Muscle layer of duodenum (tissue), 2 donors: ENCODE measurements around the gene GTF2H2C.
"Not testable (repeated sequence)": the region's sequence is repeated elsewhere in the genome, so short reads cannot be mapped to it uniquely, and the experiment has no call there.

ENCODE experiments used
- H3K27ac ChIP-seq: one replicate; pipeline ENCODE4 v1.7.0; 2013; ENCODE audit warnings: mild to moderate bottlenecking, low read length
- H3K27me3 ChIP-seq: one replicate; pipeline ENCODE4 v1.7.0; 2013; ENCODE audit warnings: low read depth, mild to moderate bottlenecking, control low read depth, low read length
- H3K36me3 ChIP-seq, 2 donors: one replicate each; pipeline ENCODE4 v1.7.0; 2013; ENCODE audit warnings: low read length in 2 of 2, control low read depth in 1 of 2, mild to moderate bottlenecking in 1 of 2; ENCODE audit not compliant: insufficient read depth in 2 of 2, control insufficient read depth in 1 of 2
- H3K4me1 ChIP-seq, 2 donors: one replicate each; pipeline ENCODE4 v1.7.0; 2013; ENCODE audit warnings: low read length in 2 of 2, mild to moderate bottlenecking in 2 of 2, control low read depth in 1 of 2, moderate library complexity in 1 of 2; ENCODE audit not compliant: insufficient read depth in 2 of 2, control insufficient read depth in 1 of 2
- H3K4me3 ChIP-seq, 2 donors: one replicate each; pipeline ENCODE4 v1.7.0; 2013; ENCODE audit warnings: low read length in 2 of 2, low read depth in 1 of 2, mild to moderate bottlenecking in 1 of 2
- H3K9me3 ChIP-seq, 2 donors: one replicate each; pipeline ENCODE4 v1.7.0; 2013; ENCODE audit warnings: low read length in 2 of 2, control low read depth in 1 of 2, mild to moderate bottlenecking in 1 of 2; ENCODE audit not compliant: control insufficient read depth in 1 of 2
- donor health status: healthy.

GTF2H2C gene

GRCh38 chr5:69559908-69560330 is at the start of gene GTF2H2C:
Gene GTF2H2C (plus strand): TSS chr5:69560191. CDS start chr5:69565133, 4,942 bp downstream.
- peak within 1 kb of the TSS; percentile 26 to 55 for H3K4me3 ChIP-seq
- H3K36me3 ChIP-seq, H3K9me3 ChIP-seq, H3K4me1 ChIP-seq, H3K27me3 ChIP-seq, H3K27ac ChIP-seq: not testable (repeated sequence)

GRCh38 chr5:69510694-69511093 is 49.3 kb upstream of the GTF2H2C start:
- Histone ChIP-seq H3K27ac (no peak overlapping the region), H3K27me3 (no peaks in the 10 kb centered on the region), H3K4me1 (no peaks in the 10 kb centered on the region), H3K4me3 (no peak overlapping the region), H3K9me3 (no peaks in the 10 kb centered on the region), H3K36me3 (no peaks in the 10 kb centered on the region)

GRCh38 chr5:69512740-69513260 is 47.2 kb upstream of the GTF2H2C start:
- no peaks in the 10 kb centered on the region for H3K4me1 ChIP-seq
- no peaks in the 10 kb centered on the region for H3K36me3 ChIP-seq
- H3K9me3 ChIP-seq = no peaks in the 10 kb centered on the region
- H3K27ac ChIP-seq = no peak overlapping the region
- H3K27me3 ChIP-seq = no peaks in the 10 kb centered on the region
- no peak overlapping the region for H3K4me3 ChIP-seq

- not testable (repeated sequence) for H3K9me3 ChIP-seq, H3K4me3 ChIP-seq, H3K27me3 ChIP-seq, H3K27ac ChIP-seq, H3K4me1 ChIP-seq, H3K36me3 ChIP-seq
These were observed 44.4 kb upstream of the GTF2H2C start for GRCh38 chr5:69515570-69515969.

- no peaks in the 10 kb centered on the region for H3K27me3 ChIP-seq
- no peak overlapping the region for H3K27ac ChIP-seq
- H3K4me3 ChIP-seq = no peak overlapping the region
- H3K36me3 ChIP-seq = no peaks in the 10 kb centered on the region
- no peaks in the 10 kb centered on the region for H3K4me1 ChIP-seq
- H3K9me3 ChIP-seq = no peaks in the 10 kb centered on the region
These were observed 43.2 kb upstream of the GTF2H2C start for GRCh38 chr5:69516769-69517168.

- no peaks in the 10 kb centered on the region for H3K27me3 ChIP-seq
- no peak overlapping the region for H3K4me3 ChIP-seq
- H3K4me1 ChIP-seq = no peaks in the 10 kb centered on the region
- no peaks in the 10 kb centered on the region for H3K9me3 ChIP-seq
- peak overlapping the region; percentile 64 for H3K27ac ChIP-seq
- H3K36me3 ChIP-seq = no peaks in the 10 kb centered on the region
These were observed 42.2 kb upstream of the GTF2H2C start for GRCh38 chr5:69517763-69518212.

- no peaks in the 10 kb centered on the region for H3K9me3 ChIP-seq
- no peak overlapping the region for H3K4me3 ChIP-seq
- no peak overlapping the region for H3K27ac ChIP-seq
- H3K36me3 ChIP-seq = no peaks in the 10 kb centered on the region
- H3K27me3 ChIP-seq = no peaks in the 10 kb centered on the region
- H3K4me1 ChIP-seq = no peaks in the 10 kb centered on the region
These were observed 40.7 kb upstream of the GTF2H2C start for GRCh38 chr5:69519285-69519684.

GRCh38 chr5:69522035-69522434 is 38.0 kb upstream of the GTF2H2C start:
- no peak overlapping the region for H3K4me3 ChIP-seq
- H3K9me3 ChIP-seq = no peaks in the 10 kb centered on the region
- no peaks in the 10 kb centered on the region for H3K36me3 ChIP-seq
- no peaks in the 10 kb centered on the region for H3K27me3 ChIP-seq
- no peak overlapping the region for H3K27ac ChIP-seq
- no peaks in the 10 kb centered on the region for H3K4me1 ChIP-seq

GRCh38 chr5:69525490-69525889 is 34.5 kb upstream of the GTF2H2C start:
- no peaks in the 10 kb centered on the region for H3K9me3 ChIP-seq
- H3K27me3 ChIP-seq = no peaks in the 10 kb centered on the region
- no peak overlapping the region for H3K4me3 ChIP-seq
- no peak overlapping the region for H3K27ac ChIP-seq
- no peaks in the 10 kb centered on the region for H3K4me1 ChIP-seq
- no peaks in the 10 kb centered on the region for H3K36me3 ChIP-seq

GRCh38 chr5:69526660-69527059 is 33.3 kb upstream of the GTF2H2C start:
- H3K4me3 ChIP-seq = no peak overlapping the region
- H3K27me3 ChIP-seq = no peaks in the 10 kb centered on the region
- H3K36me3 ChIP-seq = no peaks in the 10 kb centered on the region
- H3K4me1 ChIP-seq = no peaks in the 10 kb centered on the region
- H3K9me3 ChIP-seq = no peaks in the 10 kb centered on the region
- H3K27ac ChIP-seq = no peak overlapping the region

GRCh38 chr5:69527128-69527770 is 32.7 kb upstream of the GTF2H2C start:
- H3K4me3 ChIP-seq = no peak overlapping the region
- no peak overlapping the region for H3K27ac ChIP-seq
- H3K4me1 ChIP-seq = no peaks in the 10 kb centered on the region
- H3K27me3 ChIP-seq = no peaks in the 10 kb centered on the region
- no peaks in the 10 kb centered on the region for H3K9me3 ChIP-seq
- no peaks in the 10 kb centered on the region for H3K36me3 ChIP-seq

- no peaks in the 10 kb centered on the region for H3K9me3 ChIP-seq
- H3K4me1 ChIP-seq = no peaks in the 10 kb centered on the region
- no peak overlapping the region for H3K27ac ChIP-seq
- no peaks in the 10 kb centered on the region for H3K36me3 ChIP-seq
- H3K4me3 ChIP-seq = no peak overlapping the region
- no peaks in the 10 kb centered on the region for H3K27me3 ChIP-seq
These were observed 32.0 kb upstream of the GTF2H2C start for GRCh38 chr5:69528035-69528434.
